Measurements from ENCODE around the gene CORO2B.

GRCh38 chr15:68626283-68626682 lies 47.5 kb downstream of the CORO2B start:
- no peak for TF ChIP-seq CTCF (IDR thresholded peaks at IDR 0.05)
- TF ChIP-seq POLR2A (IDR thresholded peaks at IDR 0.05): no peak

All from uterus (tissue), 2 donors.